HG03097 (cell line): Measurements from ENCODE around the gene GJD4.

Experiments used
- ATAC-seq: cut with Tn5 transposase; IDR thresholded peaks from one replicate; pipeline ENCODE4 v1.9.1; 2021; ENCODE audit not compliant: unreplicated experiment, low FRiP score

GJD4 gene

GRCh38 chr10:35644050-35644950 is 39.2 kb downstream of the GJD4 start:
- ATAC-seq, result no peak

GRCh38 chr10:35650894-35651293 is 45.8 kb downstream of the GJD4 start:
- no peak for ATAC-seq

GRCh38 chr10:35652824-35653223 is 47.7 kb downstream of the GJD4 start:
- no peak for ATAC-seq

GRCh38 chr10:35657621-35658020 is 52.5 kb downstream of the GJD4 start:
- no peak for ATAC-seq
